H9 (cell line): ENCODE results near the gene UNC50. TPM values are rescaled to one million over a fixed set of nuclear protein-coding genes. Genes with fewer than 3 reads are reported as not detected.

Experiments
- DNase-seq: peaks from one replicate; pipeline ENCODE4 v3.0.0-alpha.2; 2017
- H2AFZ ChIP-seq: one replicate; pipeline ENCODE4 v1.6.1; 2013; ENCODE audit warnings: mild to moderate bottlenecking, low read length, control low read depth, moderate library complexity
- H2AK5ac ChIP-seq: 2 replicates; pipeline ENCODE4 v1.6.1; 2013; ENCODE audit warnings: low read length, control low read depth, mixed read lengths; ENCODE audit not compliant: insufficient read length
- H2BK120ac ChIP-seq: one replicate; pipeline ENCODE4 v1.6.1; 2013; ENCODE audit warnings: low read depth, mild to moderate bottlenecking, low read length, control low read depth, inconsistent platforms; ENCODE audit not compliant: poor library complexity, severe bottlenecking
- H2BK12ac ChIP-seq: 2 replicates; pipeline ENCODE4 v1.6.1; 2013; ENCODE audit warnings: low read length, control low read depth, mixed read lengths, low read depth; ENCODE audit not compliant: insufficient read length
- H2BK15ac ChIP-seq: 2 replicates; pipeline ENCODE4 v1.6.1; 2013; ENCODE audit warnings: low read depth, low read length, control low read depth
- H2BK20ac ChIP-seq: one replicate; pipeline ENCODE4 v1.6.1; 2013; ENCODE audit warnings: low read depth, mild to moderate bottlenecking, low read length, control low read depth, inconsistent platforms; ENCODE audit not compliant: poor library complexity, severe bottlenecking
- H2BK5ac ChIP-seq: 2 replicates; pipeline ENCODE4 v1.6.1; 2013; ENCODE audit warnings: low read length, control low read depth, mixed read lengths; ENCODE audit not compliant: insufficient read length
- H3K14ac ChIP-seq: 2 replicates; pipeline ENCODE4 v1.6.1; 2013; ENCODE audit warnings: low read length, control low read depth; ENCODE audit not compliant: insufficient read depth
- H3K18ac ChIP-seq: 2 replicates; pipeline ENCODE4 v1.6.1; 2013; ENCODE audit warnings: low read depth, mild to moderate bottlenecking, mixed read lengths, low read length, control low read depth; ENCODE audit not compliant: insufficient read length
- H3K23ac ChIP-seq: 2 replicates; pipeline ENCODE4 v1.6.1; 2013; ENCODE audit warnings: low read length, control low read depth, mixed read lengths, low read depth; ENCODE audit not compliant: insufficient read length
- H3K23me2 ChIP-seq: 2 replicates; pipeline ENCODE4 v1.6.1; 2013; ENCODE audit warnings: low read depth, mild to moderate bottlenecking, mixed read lengths, low read length, control low read depth; ENCODE audit not compliant: insufficient read length, poor library complexity, severe bottlenecking
- H3K27ac ChIP-seq: 2 replicates; pipeline ENCODE4 v1.5.1; 2013; ENCODE audit warnings: low read length, control low read depth, mixed read lengths, low read depth; ENCODE audit not compliant: insufficient read length
- H3K27me3 ChIP-seq: 2 replicates; pipeline ENCODE4 v1.6.1; 2013; ENCODE audit warnings: low read length, control low read depth, inconsistent platforms; ENCODE audit not compliant: insufficient read depth
- H3K4ac ChIP-seq: 2 replicates; pipeline ENCODE4 v1.6.1; 2013; ENCODE audit warnings: low read depth, mild to moderate bottlenecking, control low read depth, inconsistent platforms, low read length, moderate library complexity
- H3K4me1 ChIP-seq: 2 replicates; pipeline ENCODE4 v1.6.1; 2013; ENCODE audit warnings: low read length, control low read depth, inconsistent platforms; ENCODE audit not compliant: insufficient read depth
- H3K4me2 ChIP-seq: 2 replicates; pipeline ENCODE4 v1.6.1; 2013; ENCODE audit warnings: low read length, control low read depth, mixed read lengths; ENCODE audit not compliant: insufficient read length, insufficient read depth
- H3K56ac ChIP-seq: 2 replicates; pipeline ENCODE4 v1.6.1; 2013; ENCODE audit warnings: low read depth, mild to moderate bottlenecking, mixed read lengths, low read length, control low read depth; ENCODE audit not compliant: insufficient read length
- H3K79me1 ChIP-seq: 2 replicates; pipeline ENCODE4 v1.6.1; 2013; ENCODE audit warnings: low read depth, mild to moderate bottlenecking, moderate library complexity, low read length, control low read depth, inconsistent platforms; ENCODE audit not compliant: insufficient read depth, poor library complexity, severe bottlenecking
- H3K79me2 ChIP-seq: 2 replicates; pipeline ENCODE4 v1.6.1; 2013; ENCODE audit warnings: low read length, control low read depth, inconsistent platforms; ENCODE audit not compliant: insufficient read depth
- H3K9ac ChIP-seq: 2 replicates; pipeline ENCODE4 v1.6.1; 2013; ENCODE audit warnings: low read length, control low read depth, mixed read lengths; ENCODE audit not compliant: insufficient read length; ENCODE audit errors: extremely low read depth
- H3K9me3 ChIP-seq: one replicate; pipeline ENCODE4 v1.6.1; 2013; ENCODE audit warnings: low read depth, low read length, inconsistent platforms; ENCODE audit not compliant: control insufficient read depth
- H3T11ph ChIP-seq: one replicate; pipeline ENCODE4 v1.6.1; 2013; ENCODE audit warnings: mild to moderate bottlenecking, low read length, control low read depth, inconsistent platforms
- H4K20me1 ChIP-seq: one replicate; pipeline ENCODE4 v1.6.1; 2013; ENCODE audit not compliant: control insufficient read depth, insufficient read length, insufficient read depth
- H4K5ac ChIP-seq: 2 replicates; pipeline ENCODE4 v1.6.1; 2013; ENCODE audit warnings: low read depth, mild to moderate bottlenecking, mixed read lengths, low read length, control low read depth; ENCODE audit not compliant: insufficient read length
- H4K8ac ChIP-seq: replicated peaks from 2 replicates; pipeline ENCODE4 v1.6.1; 2013; ENCODE audit warnings: low read length, control low read depth, mixed read lengths, low read depth; ENCODE audit not compliant: insufficient read length
- H4K91ac ChIP-seq: 2 replicates; pipeline ENCODE4 v1.6.1; 2013; ENCODE audit warnings: low read depth, mild to moderate bottlenecking, moderate library complexity, mixed read lengths, low read length, control low read depth; ENCODE audit not compliant: insufficient read length
- H3K27ac Mint-ChIP-seq, 3 experiments: 2 replicates in 2 of 3; 3 replicates in 1 of 3; pipeline ENCODE4 v1.8.0; 2020 to 2021; ENCODE audit warnings: mixed read lengths in 3 of 3, mild to moderate bottlenecking in 1 of 3, moderate library complexity in 1 of 3
- H3K27me3 Mint-ChIP-seq: 2 replicates; pipeline ENCODE4 v1.8.0; 2021; ENCODE audit warnings: low read depth, mild to moderate bottlenecking, moderate library complexity, mixed read lengths
- H3K36me3 Mint-ChIP-seq, 3 experiments: 2 replicates in 2 of 3; 3 replicates in 1 of 3; pipeline ENCODE4 v1.8.0; 2020 to 2021; ENCODE audit warnings: low read depth in 3 of 3, mixed read lengths in 3 of 3; ENCODE audit not compliant: insufficient read depth in 1 of 3
- H3K4me1 Mint-ChIP-seq, 2 experiments: 2 replicates each; pipeline ENCODE4 v1.8.0; 2020; ENCODE audit warnings: mixed read lengths in 2 of 2
- H3K4me3 Mint-ChIP-seq, 2 experiments: 2 replicates in 1 of 2; 3 replicates in 1 of 2; pipeline ENCODE4 v1.8.0; 2020 to 2021; ENCODE audit warnings: mild to moderate bottlenecking in 2 of 2, mixed read lengths in 2 of 2, moderate library complexity in 1 of 2
- H3K9me3 Mint-ChIP-seq, 2 experiments: 2 replicates in 1 of 2; 3 replicates in 1 of 2; pipeline ENCODE4 v1.8.0; 2020; ENCODE audit warnings: mild to moderate bottlenecking in 2 of 2, mixed read lengths in 2 of 2, moderate library complexity in 1 of 2
- WGBS: extraction: QIAGEN DNeasy Blood & Tissue Kit; methylation state at CpG from one replicate; pipeline ENCODE4 v1.1.7; 2013; ENCODE audit warnings: missing lambda C conversion rate, low lambda C conversion rate, mixed read lengths; ENCODE audit not compliant: insufficient read length; ENCODE audit errors: extremely low coverage; 5-methylcytosine and 5-hydroxymethylcytosine counted together
- total RNA-seq: library from RNA; stranded (reverse); gene quantifications from 2 replicates; pipeline ENCODE4 v1.2.1, GENCODE V29; 2021
- TF ChIP-seq, protein P1 (sequence below): fragments of 200-600 bp; sonication (generic); conservative IDR thresholded peaks from 3 replicates; pipeline ENCODE4 v1.8.0; 2021; ENCODE audit warnings: antibody characterized with exemption, mild to moderate bottlenecking

Gene UNC50
- total RNA-seq, 1 experiment from 2014 or later, result 35.4 TPM

DNA sequence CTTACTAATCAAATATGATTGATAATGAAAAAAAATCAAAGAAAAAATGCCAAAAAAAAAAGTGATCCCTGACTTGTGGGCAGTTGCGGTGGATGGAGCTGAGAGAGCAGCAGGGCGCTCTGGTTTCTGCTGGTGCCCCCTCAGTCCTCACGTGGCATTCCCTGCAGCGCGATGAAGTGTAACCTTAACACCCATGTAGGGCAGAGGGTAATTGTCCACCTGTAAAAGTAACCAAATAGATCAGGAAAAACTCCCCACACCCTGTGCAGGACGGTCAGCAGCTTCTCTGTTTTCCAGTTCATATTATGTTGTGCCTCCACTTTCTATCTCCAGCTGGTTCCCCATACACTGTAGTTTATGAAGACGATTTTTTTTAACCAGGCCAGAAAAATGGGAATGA, 25.1 kb upstream of the UNC50 start:
- H2BK5ac ChIP-seq, result no peak overlapping the region

More for the DNA sequence above, 25.1 kb upstream of the UNC50 start:
- Histone ChIP-seq H3K9me3 (no peaks in the 10 kb centered on the region), H3K23ac (no peak overlapping the region), H3K79me1 (no peaks in the 10 kb centered on the region), H2BK20ac (no peak overlapping the region), H2BK120ac (no peak overlapping the region), H3T11ph (no peak overlapping the region), H2BK12ac (no peak overlapping the region), H3K9ac (no peak overlapping the region), H3K4me1 (no peaks in the 10 kb centered on the region), H3K56ac (no peak overlapping the region), H4K20me1 (no peaks in the 10 kb centered on the region), H2AK5ac (no peak overlapping the region), H4K5ac (no peak overlapping the region), H3K27me3 (no peaks in the 10 kb centered on the region), H3K27ac (no peak overlapping the region), H2AFZ (no peak overlapping the region), H3K18ac (no peak overlapping the region), H2BK15ac (no peak overlapping the region), H3K79me2 (no peaks in the 10 kb centered on the region), H4K91ac (no peak overlapping the region), H3K23me2 (no peaks in the 10 kb centered on the region), H3K4me2 (no peak overlapping the region), H4K8ac (no peak overlapping the region), H3K14ac (no peak overlapping the region), H3K4ac (no peak overlapping the region)
- no peaks in the 10 kb centered on the region for H3K27me3 Mint-ChIP-seq
- H3K4me3 Mint-ChIP-seq, result no peak overlapping the region
- DNase-seq, result no peak
- TF ChIP-seq, protein P1, sequence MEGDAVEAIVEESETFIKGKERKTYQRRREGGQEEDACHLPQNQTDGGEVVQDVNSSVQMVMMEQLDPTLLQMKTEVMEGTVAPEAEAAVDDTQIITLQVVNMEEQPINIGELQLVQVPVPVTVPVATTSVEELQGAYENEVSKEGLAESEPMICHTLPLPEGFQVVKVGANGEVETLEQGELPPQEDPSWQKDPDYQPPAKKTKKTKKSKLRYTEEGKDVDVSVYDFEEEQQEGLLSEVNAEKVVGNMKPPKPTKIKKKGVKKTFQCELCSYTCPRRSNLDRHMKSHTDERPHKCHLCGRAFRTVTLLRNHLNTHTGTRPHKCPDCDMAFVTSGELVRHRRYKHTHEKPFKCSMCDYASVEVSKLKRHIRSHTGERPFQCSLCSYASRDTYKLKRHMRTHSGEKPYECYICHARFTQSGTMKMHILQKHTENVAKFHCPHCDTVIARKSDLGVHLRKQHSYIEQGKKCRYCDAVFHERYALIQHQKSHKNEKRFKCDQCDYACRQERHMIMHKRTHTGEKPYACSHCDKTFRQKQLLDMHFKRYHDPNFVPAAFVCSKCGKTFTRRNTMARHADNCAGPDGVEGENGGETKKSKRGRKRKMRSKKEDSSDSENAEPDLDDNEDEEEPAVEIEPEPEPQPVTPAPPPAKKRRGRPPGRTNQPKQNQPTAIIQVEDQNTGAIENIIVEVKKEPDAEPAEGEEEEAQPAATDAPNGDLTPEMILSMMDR, result no peak
- H3K36me3 Mint-ChIP-seq, result peaks cover 0 to 54% (median 19%) of the 10 kb centered on the region in 3 experiments; a peak in 5 of 7 replicates
- no peaks in the 10 kb centered on the region for H3K9me3 Mint-ChIP-seq
- H3K4me1 Mint-ChIP-seq, result no peaks in the 10 kb centered on the region
- no CpG with 5 or more reads among the region's 7 CpGs for WGBS
- H3K27ac Mint-ChIP-seq, result no peak overlapping the region
